ENCODE data around the gene ABRACL.
"Not testable (repeated sequence)": the region's sequence is repeated elsewhere in the genome, so short reads cannot be mapped to it uniquely, and the experiment has no call there.

Gene ABRACL

GRCh38 chr6:139020689-139021088 lies 7.9 kb upstream of the ABRACL start:
- H3K9me3 Mint-ChIP-seq: no peaks in the 10 kb centered on the region
- DNase-seq (ENCODE audit: low spot score): no peak
- H3K4me1 Mint-ChIP-seq (ENCODE audit: low read depth): no peaks in the 10 kb centered on the region
- no peak overlapping the region for H3K4me3 Mint-ChIP-seq
- H3K36me3 Mint-ChIP-seq (ENCODE audit: low read depth): no peaks in the 10 kb centered on the region
- H3K27me3 Mint-ChIP-seq (ENCODE audit: low read depth): no peaks in the 10 kb centered on the region
- H3K27ac Mint-ChIP-seq: no peak overlapping the region

- not testable (repeated sequence) for H3K27me3 Mint-ChIP-seq (ENCODE audit: low read depth); DNase-seq (ENCODE audit: low spot score); H3K9me3 Mint-ChIP-seq; H3K27ac Mint-ChIP-seq; H3K36me3 Mint-ChIP-seq (ENCODE audit: low read depth); H3K4me3 Mint-ChIP-seq; H3K4me1 Mint-ChIP-seq (ENCODE audit: low read depth)
Measured at GRCh38 chr6:139025416-139025815, 3.1 kb upstream of the ABRACL start.

DNA sequence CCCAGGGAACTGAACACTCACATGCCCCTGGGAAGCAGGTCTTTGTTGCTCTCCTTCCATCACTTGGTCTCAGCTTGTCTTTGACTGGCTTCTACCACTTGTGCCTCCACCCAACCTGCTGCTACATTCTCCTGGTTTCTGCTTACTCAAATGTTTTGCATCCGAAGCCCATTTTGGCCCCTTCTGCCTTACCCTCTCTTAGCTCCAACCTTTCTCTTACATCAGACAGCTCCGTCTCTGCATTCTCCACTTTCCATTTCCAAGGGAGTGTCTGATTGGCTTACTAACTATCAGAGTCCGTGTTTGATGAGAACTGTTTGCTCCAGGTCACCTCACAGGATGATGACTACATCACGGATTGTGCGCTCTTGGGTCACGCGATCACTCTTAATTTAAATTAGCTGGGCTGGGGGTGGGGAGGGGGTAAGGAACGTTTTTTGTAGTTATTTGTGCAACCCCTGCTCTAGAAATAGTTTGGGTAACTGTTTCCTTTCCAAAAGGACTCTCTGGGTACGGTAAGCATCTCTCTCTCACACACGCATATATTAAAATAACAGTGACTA lies 844 bp upstream of the ABRACL start:
- Mint-ChIP-seq H3K27ac (peak overlapping the region; percentile 92), H3K4me3 (peak overlapping the region; percentile 82), H3K27me3 (ENCODE audit: low read depth) (no peaks in the 10 kb centered on the region), H3K9me3 (no peaks in the 10 kb centered on the region), H3K36me3 (ENCODE audit: low read depth) (peaks cover 2% of the 10 kb centered on the region), H3K4me1 (ENCODE audit: low read depth) (peaks cover 12% of the 10 kb centered on the region)
- DNase-seq (ENCODE audit: low spot score): peak; percentile 45

- no peak for DNase-seq (ENCODE audit: low spot score)
- no peaks in the 10 kb centered on the region for H3K27me3 Mint-ChIP-seq (ENCODE audit: low read depth)
- peaks cover 6% of the 10 kb centered on the region for H3K36me3 Mint-ChIP-seq (ENCODE audit: low read depth)
- H3K4me1 Mint-ChIP-seq (ENCODE audit: low read depth): peaks cover 15% of the 10 kb centered on the region
- peak overlapping the region; percentile 82 for H3K4me3 Mint-ChIP-seq
- H3K9me3 Mint-ChIP-seq: no peaks in the 10 kb centered on the region
- peak overlapping the region; percentile 92 for H3K27ac Mint-ChIP-seq
Measured at GRCh38 chr6:139028215-139028657, 309 bp upstream of the ABRACL start.

DNA sequence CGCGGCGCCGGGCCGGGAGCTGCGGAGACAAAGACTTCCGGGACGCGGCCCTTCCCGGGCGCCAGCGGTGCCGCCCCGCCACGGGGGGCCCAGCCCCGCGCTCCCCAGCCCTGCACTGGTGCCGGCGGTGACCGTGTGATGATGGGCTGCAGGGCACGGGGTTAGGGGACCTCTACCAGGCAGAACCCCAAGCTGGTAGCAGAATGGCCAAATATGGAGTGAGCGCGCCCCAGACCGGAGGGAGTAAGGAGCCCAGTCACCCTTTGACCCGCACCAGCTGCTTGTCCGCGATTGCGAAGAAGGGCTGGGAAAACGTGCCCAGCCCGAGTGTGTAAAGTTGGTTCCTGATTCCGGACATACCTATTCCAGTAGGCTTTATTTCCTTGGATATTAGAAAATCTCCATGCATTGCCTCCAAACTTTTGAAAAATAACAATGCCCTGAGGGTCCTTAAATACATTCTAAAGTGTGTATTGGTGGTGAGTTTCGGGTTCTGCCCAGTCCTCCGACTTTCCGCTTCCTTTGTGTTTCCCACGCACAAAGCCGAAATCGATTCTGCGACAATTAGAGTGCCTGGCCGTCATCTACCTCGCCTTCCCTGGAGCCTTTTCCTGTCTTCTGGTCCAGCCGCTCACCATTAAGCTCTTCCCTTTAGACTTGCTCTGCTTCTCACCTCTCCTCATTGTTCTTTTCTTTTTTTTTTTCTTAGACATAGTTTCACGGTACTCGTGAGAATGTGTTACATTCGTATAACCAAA lies 1.1 kb downstream of the ABRACL start:
- Mint-ChIP-seq H3K27me3 (ENCODE audit: low read depth) (no peaks in the 10 kb centered on the region), H3K4me3 (no peak overlapping the region), H3K27ac (no peak overlapping the region), H3K36me3 (ENCODE audit: low read depth) (peaks cover 19% of the 10 kb centered on the region), H3K9me3 (no peaks in the 10 kb centered on the region), H3K4me1 (ENCODE audit: low read depth) (peaks cover 21% of the 10 kb centered on the region)
- DNase-seq (ENCODE audit: low spot score): peak; percentile 28

GRCh38 chr6:139030228-139030963 lies 1.9 kb downstream of the ABRACL start:
- H3K9me3 Mint-ChIP-seq: no peaks in the 10 kb centered on the region
- no peak overlapping the region for H3K4me3 Mint-ChIP-seq
- H3K36me3 Mint-ChIP-seq (ENCODE audit: low read depth): peaks cover 26% of the 10 kb centered on the region
- H3K4me1 Mint-ChIP-seq (ENCODE audit: low read depth): peaks cover 21% of the 10 kb centered on the region
- no peak overlapping the region for H3K27ac Mint-ChIP-seq
- no peaks in the 10 kb centered on the region for H3K27me3 Mint-ChIP-seq (ENCODE audit: low read depth)
- no peak for DNase-seq (ENCODE audit: low spot score)

DNA sequence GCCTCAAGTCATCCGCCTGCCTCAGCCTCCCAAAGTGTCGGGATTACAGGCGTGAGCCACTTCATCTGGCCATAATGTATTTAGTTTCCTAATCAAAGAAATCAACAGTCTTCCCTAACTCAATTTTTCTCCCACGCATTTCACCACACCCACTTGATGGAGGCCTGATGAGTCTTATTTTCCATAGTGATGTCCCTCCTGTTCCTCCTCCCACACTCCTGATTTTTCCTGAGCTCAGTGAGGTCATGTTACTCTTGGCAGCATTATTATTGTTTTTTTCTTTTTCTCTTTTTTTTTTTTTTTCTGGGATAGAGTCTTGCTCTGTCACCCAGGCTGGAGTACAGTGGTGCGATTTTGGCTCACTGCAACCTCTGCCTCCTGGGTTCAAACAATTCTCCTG lies 8.9 kb downstream of the ABRACL start:
- Mint-ChIP-seq H3K4me1 (ENCODE audit: low read depth) (peaks cover 14% of the 10 kb centered on the region), H3K27me3 (ENCODE audit: low read depth) (no peaks in the 10 kb centered on the region), H3K27ac (no peak overlapping the region), H3K9me3 (no peaks in the 10 kb centered on the region), H3K36me3 (ENCODE audit: low read depth) (peaks cover 69% of the 10 kb centered on the region), H3K4me3 (no peak overlapping the region)
- DNase-seq (ENCODE audit: low spot score): no peak

GRCh38 chr6:139044250-139044649 lies 15.7 kb downstream of the ABRACL start:
- no peak for DNase-seq (ENCODE audit: low spot score)
- H3K4me1 Mint-ChIP-seq (ENCODE audit: low read depth): peaks cover 2% of the 10 kb centered on the region
- H3K27ac Mint-ChIP-seq: no peak overlapping the region
- H3K36me3 Mint-ChIP-seq (ENCODE audit: low read depth): peaks cover 42% of the 10 kb centered on the region
- H3K9me3 Mint-ChIP-seq: no peaks in the 10 kb centered on the region
- H3K4me3 Mint-ChIP-seq: no peak overlapping the region
- H3K27me3 Mint-ChIP-seq (ENCODE audit: low read depth): no peaks in the 10 kb centered on the region

- H3K27ac Mint-ChIP-seq: no peak overlapping the region
- H3K27me3 Mint-ChIP-seq (ENCODE audit: low read depth): peaks cover 4% of the 10 kb centered on the region
- H3K9me3 Mint-ChIP-seq: no peaks in the 10 kb centered on the region
- no peak for DNase-seq (ENCODE audit: low spot score)
- H3K4me1 Mint-ChIP-seq (ENCODE audit: low read depth): no peaks in the 10 kb centered on the region
- no peak overlapping the region for H3K4me3 Mint-ChIP-seq
- H3K36me3 Mint-ChIP-seq (ENCODE audit: low read depth): peaks cover 18% of the 10 kb centered on the region
Measured at GRCh38 chr6:139047677-139048076, 19.1 kb downstream of the ABRACL start.

GRCh38 chr6:139048912-139049311 lies 20.4 kb downstream of the ABRACL start:
- not testable (repeated sequence) for H3K4me3 Mint-ChIP-seq; H3K9me3 Mint-ChIP-seq; H3K4me1 Mint-ChIP-seq (ENCODE audit: low read depth); H3K27ac Mint-ChIP-seq; H3K27me3 Mint-ChIP-seq (ENCODE audit: low read depth); DNase-seq (ENCODE audit: low spot score)
- peaks cover 11% of the 10 kb centered on the region for H3K36me3 Mint-ChIP-seq (ENCODE audit: low read depth)

GRCh38 chr6:139050131-139050769 lies 21.7 kb downstream of the ABRACL start:
- H3K36me3 Mint-ChIP-seq (ENCODE audit: low read depth): not testable (repeated sequence)

DNA sequence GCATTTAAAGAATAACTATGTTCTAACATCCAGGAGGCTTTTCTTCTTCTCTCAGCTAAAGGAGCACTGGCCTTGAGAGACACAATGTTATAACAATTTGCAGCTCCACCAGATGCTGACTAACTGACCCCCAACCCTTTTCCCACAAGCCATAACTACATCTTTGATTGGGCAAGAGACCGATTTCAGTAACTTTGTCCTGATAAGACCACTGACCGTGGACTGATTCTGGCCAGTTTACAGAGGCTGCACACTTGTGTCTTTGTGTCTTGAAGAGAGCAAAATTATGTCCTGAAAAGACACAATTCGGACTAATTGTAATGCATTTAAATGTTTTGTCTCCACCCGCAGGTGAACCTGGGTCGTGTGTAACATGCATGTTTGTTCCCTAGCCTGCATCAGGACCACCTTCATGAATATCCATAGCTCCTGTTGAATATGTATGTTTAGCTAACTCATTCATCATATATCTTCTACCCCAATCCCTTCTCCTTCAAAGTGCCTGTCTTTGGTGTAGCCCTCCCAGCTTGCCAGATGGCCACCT lies 22.3 kb downstream of the ABRACL start:
- Mint-ChIP-seq H3K27me3 (ENCODE audit: low read depth) (peaks cover 4% of the 10 kb centered on the region), H3K36me3 (ENCODE audit: low read depth) (no peaks in the 10 kb centered on the region), H3K9me3 (no peaks in the 10 kb centered on the region), H3K4me3 (no peak overlapping the region), H3K27ac (no peak overlapping the region), H3K4me1 (ENCODE audit: low read depth) (no peaks in the 10 kb centered on the region)
- DNase-seq (ENCODE audit: low spot score): no peak

More at GRCh38 chr6:139050131-139050769, 21.7 kb downstream of the ABRACL start:
- DNase-seq (ENCODE audit: low spot score); H3K4me1 Mint-ChIP-seq (ENCODE audit: low read depth); H3K27me3 Mint-ChIP-seq (ENCODE audit: low read depth); H3K9me3 Mint-ChIP-seq; H3K4me3 Mint-ChIP-seq; H3K27ac Mint-ChIP-seq: not testable (repeated sequence)

DNA sequence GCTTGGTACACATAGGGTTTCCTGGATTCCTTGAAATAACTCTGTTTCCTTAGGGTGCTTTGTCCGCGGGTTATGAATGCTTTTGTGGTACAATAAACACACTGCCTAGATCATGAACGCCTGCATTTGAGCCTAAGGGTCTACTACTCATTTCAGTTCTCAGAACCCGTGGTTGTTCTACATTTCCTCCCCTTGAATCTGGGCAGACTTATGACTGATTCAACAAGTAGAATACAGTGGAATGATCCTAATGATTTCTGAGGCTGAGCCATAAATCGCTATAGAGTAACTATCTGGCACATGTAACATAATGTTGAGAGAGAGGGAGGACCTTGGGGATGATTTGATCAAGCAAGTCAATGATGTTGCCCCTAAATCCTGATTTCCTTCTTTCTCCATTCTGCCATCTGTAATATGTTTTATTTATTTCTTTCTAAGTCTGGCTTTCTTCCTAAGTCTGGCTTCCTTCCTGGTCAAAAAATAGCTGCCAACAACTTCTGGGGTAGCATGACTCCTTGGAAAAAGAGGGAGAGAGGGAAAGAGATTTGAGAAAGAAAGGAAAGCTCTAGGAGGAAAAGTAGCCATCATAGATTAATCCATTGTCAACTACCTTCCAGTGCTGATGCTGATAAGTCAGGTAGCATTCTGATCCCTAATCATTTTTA lies 23.0 kb downstream of the ABRACL start:
- H3K27ac Mint-ChIP-seq: no peak overlapping the region
- no peaks in the 10 kb centered on the region for H3K36me3 Mint-ChIP-seq (ENCODE audit: low read depth)
- no peaks in the 10 kb centered on the region for H3K9me3 Mint-ChIP-seq
- no peak for DNase-seq (ENCODE audit: low spot score)
- H3K27me3 Mint-ChIP-seq (ENCODE audit: low read depth): peaks cover 4% of the 10 kb centered on the region
- no peaks in the 10 kb centered on the region for H3K4me1 Mint-ChIP-seq (ENCODE audit: low read depth)
- H3K4me3 Mint-ChIP-seq: no peak overlapping the region
